NCI-H510A (cell line): Measurements from ENCODE around the gene ADH1C.
"Not testable (repeated sequence)": the region's sequence is repeated elsewhere in the genome, so short reads cannot be mapped to it uniquely, and the experiment has no call there.

Experiments
- DNase-seq: peaks from one replicate; lab custom pipeline; 2025; lab: John Stamatoyannopoulos, UW

ADH1C gene

DNA sequence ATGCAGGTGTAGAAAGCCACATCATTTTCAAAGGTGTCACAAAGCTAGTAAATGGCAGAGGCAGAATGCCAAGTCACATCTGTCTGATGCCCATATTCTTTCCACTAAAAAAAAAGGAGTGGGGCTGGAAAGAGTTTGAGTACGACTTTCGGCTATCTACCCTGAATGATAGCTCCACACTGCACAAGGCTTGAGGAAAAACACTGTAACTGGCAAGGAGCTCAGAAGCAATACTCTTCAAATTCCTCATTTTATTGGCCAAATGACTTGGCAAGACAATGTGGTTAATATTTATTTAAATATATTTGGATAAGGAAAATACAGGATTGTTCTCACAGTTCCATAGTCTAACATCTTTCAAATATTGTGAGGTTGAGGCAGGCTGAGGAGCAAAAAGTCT, 5.4 kb upstream of the ADH1C start:
- DNase-seq: no peak

- DNase-seq: no peak
Observed at GRCh38 chr4:99356992-99357391, 4.4 kb upstream of the ADH1C start.

- not testable (repeated sequence) for DNase-seq
Observed at GRCh38 chr4:99356149-99356548, 3.6 kb upstream of the ADH1C start.

DNA sequence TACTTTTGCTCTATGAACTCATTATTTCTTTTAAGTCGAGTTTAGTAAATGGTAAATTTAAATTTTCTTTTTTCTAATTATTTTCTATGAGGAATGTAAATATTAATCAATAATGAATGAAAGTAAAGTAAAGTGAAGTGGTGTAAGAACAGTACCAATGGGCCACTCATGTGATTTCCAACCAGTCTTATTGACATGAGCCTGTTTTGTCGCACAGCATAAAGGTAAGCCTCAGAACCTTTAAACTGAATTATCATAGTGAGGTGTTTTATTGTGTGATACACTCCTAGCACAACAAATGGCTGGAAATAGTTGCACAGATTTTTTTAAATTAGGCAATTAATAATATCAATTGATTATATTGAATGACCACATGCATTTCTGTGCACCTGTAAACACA, 1.1 kb downstream of the ADH1C start:
- DNase-seq: no peak

GRCh38 chr4:99349338-99349737, 3.2 kb downstream of the ADH1C start:
- DNase-seq: no peak

DNA sequence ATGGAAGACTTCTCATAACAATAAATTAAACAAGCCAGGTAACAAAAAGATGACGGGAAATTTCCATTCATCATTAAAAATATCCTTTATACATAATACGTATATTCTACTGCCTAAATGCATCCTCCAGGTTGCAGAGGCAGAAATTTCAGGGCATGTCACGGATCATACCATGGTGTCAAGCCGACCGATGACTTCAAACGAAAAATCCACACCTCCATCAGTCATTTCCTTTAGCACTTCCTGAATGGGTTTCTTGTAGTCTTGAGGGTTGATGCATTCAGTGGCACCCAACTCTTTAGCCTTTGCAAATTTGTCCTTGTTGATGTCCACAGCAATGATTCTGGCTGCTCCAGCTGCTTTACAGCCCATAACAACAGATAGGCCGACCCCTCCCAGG, 9.9 kb downstream of the ADH1C start:
- DNase-seq: not testable (repeated sequence)

DNA sequence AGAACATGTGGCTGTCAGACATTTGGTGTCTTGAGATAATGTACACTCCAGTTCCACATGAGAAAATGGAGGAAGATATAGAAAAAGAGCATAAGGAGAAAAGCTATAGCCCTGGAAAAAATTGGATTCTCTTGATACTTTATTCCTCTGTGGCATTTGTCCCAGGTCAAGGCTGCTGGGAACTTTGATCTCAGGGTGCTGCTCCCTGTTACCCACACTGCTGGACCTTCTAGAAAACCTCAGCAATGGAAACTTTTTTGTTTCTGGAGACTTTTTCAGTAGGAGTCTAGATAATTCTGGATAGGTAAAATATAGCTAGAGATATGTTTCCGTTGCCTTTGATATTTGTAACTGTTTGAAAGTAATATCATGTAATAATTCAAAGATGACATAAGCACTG, 11.1 kb downstream of the ADH1C start:
- no peak for DNase-seq

- DNase-seq: no peak
Observed at GRCh38 chr4:99339172-99339571, 13.4 kb downstream of the ADH1C start.

GRCh38 chr4:99336553-99336952, 16.0 kb downstream of the ADH1C start:
- no peak for DNase-seq

DNA sequence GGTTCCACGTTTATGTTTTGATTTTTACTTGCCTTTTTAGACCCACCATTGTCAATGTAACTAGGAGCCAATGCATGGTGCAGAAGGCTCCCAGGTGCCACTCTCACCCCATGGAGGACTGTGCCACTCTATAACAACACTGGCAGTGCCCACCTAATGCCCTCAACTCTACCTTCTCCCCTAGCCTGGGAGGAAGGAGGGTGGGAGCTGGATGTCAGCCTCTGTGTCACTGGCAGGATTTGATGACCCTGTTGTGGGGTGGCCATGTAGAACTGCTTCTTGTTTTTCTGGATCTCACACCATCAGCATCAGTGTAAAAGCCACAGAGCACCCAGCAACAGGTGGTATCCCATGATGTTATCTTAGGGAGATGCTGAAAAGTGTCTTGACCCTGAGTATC, 17.7 kb downstream of the ADH1C start:
- no peak for DNase-seq

DNA sequence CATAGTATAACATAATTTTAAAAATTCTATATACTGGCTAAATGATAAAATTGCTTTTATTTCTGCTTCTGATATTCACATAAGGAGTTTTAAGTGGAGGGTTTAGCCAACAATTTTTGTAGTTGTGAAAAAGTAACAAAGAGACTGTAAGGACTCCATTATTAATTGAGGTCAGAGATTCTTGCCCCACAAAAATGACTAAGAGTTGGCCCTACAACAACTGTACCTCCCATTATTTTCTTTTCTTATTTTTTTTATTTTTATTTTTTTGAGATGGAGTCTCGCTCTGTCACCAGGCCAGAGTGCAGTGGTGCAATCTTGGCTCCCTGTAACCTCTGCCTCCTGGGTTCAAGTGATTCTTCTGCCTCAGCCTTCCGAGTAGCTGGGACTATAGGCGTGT, 21.9 kb downstream of the ADH1C start:
- no peak for DNase-seq

GRCh38 chr4:99329876-99330275, 22.7 kb downstream of the ADH1C start:
- DNase-seq: no peak

DNA sequence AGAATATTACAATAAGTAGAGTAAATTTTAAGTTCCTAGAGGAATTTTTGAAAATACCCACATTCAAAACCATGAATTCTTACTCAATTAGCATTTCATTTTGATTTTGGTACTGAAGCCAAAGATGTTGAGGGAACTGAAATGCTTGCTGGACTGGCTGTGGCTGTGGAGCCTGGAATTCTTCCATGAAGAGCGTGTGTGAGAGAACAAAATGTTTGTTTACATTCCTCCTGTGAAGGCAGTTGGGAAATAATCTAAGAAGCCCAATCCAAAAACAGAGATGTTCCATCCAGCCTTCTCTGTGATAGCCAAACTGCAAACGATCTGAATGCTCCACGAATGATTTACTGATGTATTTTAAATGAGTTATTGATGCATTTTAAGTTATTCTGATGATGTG, 27.6 kb downstream of the ADH1C start:
- DNase-seq: no peak

DNA sequence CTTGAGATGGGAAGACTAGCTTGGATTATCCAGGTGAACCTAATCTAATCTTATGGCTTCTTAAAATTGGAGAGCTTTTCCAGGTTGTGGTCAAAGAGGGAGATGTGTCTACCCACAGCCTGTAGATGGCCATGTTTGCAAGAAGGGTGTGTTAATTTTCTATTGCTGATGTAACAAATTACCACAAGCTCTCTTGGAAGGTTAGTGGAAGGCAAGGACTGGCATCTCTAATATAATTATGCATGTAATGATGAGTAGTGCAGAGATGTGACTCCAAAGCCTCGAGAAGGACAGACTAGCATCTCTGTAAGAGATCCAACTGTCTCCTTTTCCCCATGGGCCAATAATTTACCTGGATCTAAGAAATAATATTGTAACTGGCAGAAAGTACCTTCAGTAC, 28.2 kb downstream of the ADH1C start:
- no peak for DNase-seq

DNA sequence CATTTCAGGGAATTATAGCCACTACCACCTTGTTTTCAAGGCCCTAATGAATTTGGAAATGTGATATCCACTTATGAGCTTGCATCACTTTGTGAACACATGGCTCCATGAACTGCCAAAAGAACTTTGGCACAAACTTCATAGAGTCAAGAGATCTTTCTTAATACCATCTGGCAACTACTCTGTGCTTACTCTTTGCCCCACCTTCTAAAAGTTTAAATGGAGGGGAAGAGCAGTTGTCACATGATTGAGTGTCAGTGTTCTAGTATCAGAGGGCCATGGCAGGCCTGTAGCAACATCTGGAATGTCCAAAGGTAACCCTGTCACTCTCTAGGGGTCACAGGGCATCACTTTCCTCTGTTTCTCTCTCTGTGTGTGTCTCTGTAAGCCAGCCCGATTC, 28.8 kb downstream of the ADH1C start:
- no peak for DNase-seq

DNA sequence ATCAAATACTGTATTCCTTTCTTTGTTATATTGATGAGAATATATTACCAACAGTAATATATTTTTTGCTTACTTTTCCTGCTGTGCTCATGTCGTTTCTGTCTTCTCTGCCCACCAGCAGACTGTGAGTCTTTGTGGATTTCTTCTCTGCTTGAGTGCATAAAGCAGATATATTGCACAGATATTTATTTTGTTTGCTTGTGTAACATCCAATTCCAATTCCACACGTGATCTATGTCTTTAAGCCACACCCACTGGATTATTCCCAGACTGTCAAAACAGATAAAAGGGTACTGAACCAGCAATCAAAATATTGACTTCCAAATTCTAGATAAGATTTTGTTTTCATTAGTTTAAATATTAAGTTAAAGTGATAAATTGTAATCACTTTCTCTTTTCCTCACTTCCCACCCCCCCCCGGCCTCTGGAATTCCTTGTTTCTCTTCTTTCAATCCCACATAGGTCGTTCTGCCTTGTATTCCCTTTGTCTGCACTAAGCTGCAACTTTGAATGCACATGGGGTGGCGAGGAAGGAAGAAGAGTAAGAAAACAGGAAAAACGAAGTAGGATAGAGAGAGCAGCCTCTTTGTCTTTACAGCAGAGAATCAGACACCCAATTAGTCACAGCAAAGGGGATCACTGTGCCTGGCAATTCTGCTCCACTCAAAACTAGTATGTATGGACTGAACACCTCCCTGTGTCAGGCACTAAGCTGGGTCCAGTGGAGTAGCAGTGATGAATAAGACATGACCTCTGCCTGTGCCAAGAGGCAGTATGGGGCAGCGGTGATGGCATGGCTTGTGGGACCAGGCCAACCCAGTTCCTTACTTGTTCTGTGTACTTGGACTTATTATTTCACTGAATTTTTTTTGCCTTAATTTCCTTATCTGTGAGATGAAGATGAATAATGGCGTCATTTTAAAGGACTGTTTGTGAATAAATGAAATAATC, 31.0 kb downstream of the ADH1C start, which contains the start of gene ADH1B:
ADH1B (minus strand) TSS at position 161 of the 951 bp plus-strand sequence; CDS start at position 91, 70 bp downstream.
- no peak for DNase-seq

DNA sequence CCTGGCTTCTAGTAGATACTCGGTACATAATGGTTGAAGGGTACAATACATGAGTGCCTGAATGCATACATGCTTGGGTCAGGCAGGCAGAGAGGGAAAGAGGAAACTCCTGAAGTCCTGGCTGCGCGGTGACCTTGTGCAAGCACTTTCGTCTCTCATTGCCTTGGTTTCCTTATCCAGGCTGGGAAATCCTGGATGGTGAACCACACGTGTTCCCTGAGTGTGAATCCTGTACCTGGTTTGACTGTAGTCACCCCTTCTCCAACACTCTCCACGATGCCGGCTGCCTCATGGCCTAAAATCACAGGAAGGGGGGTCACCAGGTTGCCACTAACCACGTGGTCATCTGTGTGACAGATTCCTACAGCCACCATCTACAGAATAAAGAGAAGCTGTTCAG, 34.7 kb downstream of the ADH1C start:
- not testable (repeated sequence) for DNase-seq

GRCh38 chr4:99317354-99317753, 35.2 kb downstream of the ADH1C start:
- no peak for DNase-seq

- DNase-seq: no peak
Observed at GRCh38 chr4:99315839-99316238, 36.7 kb downstream of the ADH1C start.

GRCh38 chr4:99314211-99314610, 38.3 kb downstream of the ADH1C start:
- no peak for DNase-seq

DNA sequence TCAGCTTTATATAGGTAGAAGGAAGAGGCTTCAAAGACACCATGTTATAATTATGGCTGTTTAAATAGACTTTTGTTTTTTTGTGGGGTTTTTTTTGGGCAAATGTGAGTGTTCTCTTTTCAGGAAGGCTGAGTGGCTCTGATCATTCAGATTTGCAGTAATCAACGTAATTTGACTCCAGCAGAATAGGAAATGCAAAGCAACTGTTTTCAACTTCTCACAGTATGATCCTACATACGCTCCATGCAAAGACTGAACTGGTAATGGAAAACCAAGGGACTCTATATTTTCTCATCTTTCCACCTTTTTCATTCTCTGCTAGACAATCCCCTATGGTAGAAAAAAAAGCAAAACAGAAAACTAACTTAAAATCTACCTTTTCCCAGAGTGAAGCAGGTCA, 42.2 kb downstream of the ADH1C start:
- DNase-seq: no peak

DNA sequence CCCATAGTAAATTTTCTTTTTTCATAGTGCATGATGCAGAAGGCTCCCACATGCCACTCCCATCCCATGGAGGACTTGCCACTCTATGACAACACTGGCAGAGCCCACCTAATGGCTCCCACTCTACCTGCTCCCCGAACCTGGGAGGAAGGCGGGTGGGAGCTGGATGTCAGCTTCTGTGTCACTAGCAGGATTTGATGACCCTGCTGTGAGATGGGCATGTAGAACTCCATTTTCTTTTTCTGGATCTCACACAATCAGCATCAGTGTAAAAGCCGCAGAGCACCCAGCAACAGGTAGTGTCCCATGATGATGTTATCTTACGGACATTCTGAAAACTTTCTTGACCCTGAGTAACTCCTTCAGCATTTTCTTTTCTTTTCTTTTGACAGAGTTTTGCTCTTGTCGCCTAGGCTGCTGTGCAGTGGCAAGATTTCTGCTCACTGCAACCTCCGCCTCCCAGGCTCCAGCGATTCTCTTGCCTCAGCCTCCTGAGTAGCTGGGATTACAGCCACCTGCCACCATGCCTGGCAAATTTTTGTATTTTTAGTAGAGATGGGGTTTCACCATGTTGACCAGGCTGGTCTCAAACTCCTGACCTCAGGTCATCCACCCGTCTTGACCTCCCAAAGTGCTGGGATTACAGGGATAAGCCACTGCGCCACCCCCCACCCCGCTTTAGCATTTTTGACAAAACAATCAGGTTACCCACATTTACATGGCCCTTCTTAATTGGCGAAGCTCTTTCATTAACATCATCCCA, 46.7 kb downstream of the ADH1C start:
- DNase-seq: no peak
